GM21825 (cell line): Measurements from ENCODE around the gene CAD.
"Not testable (repeated sequence)": the region's sequence is repeated elsewhere in the genome, so short reads cannot be mapped to it uniquely, and the experiment has no call there.

Source experiments
- ATAC-seq: cut with Tn5 transposase; IDR thresholded peaks from one replicate; pipeline ENCODE4 v1.9.1; 2021; ENCODE audit warnings: mild to moderate bottlenecking, moderate library complexity; ENCODE audit not compliant: unreplicated experiment

Gene CAD

DNA sequence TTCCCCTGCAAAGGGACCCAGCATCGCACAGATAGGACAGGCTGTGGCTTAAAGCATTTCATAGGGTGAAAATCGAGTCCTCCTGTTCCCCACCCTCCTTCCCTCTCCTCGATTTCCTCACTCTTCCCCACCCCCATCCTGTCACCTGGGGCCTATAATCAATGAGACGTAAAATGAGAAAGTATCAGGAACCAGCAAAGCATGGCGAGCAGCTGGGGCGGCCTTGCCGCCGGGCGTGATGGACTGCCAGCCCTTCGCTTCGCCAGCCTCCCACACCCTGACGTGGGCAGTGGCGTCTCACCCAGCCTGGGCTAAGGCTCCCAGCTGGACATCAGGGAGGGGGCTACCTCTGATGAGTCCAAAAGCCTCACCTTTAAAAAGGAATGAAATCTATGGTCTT is 34.6 kb downstream of the CAD start:
- no peak for ATAC-seq

DNA sequence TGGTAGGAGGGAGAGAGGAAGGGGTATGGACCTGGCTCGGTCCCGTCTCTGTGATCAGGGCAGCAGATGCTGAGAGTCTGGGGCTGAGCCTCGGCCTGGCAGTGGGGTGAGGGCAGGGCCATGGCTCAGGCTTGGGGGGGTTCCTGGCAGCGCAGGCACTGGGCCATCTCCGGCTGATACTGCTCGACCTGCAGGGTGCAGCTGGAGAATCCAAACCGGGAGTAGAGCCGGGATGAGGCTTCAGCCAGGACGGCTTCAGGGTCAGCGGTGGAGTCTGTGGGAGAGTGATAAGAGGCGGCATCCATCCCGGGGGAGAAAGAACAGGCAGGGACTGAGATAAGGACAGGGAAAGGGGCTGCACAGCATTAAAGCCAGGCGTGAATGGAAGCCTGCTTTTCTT is 38.0 kb downstream of the CAD start:
- no peak for ATAC-seq

DNA sequence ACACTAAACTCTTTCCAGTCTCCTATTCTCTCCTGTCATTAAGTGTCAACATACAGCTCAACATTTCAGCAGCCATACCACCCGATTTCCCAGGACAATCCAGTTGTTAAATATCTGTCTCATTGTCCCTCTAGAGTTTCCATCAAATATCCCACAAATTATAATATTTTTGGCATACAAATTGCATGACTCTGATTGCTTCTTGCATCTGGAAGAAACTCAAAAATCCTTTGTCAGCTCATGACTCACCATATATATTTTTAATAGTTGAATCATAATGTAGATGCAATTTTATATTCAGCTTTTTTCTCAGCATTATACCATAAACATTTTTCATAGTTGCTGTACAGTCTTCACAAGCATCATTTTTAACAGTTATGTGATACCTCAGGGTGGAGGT is 38.5 kb downstream of the CAD start:
- no peak for ATAC-seq

DNA sequence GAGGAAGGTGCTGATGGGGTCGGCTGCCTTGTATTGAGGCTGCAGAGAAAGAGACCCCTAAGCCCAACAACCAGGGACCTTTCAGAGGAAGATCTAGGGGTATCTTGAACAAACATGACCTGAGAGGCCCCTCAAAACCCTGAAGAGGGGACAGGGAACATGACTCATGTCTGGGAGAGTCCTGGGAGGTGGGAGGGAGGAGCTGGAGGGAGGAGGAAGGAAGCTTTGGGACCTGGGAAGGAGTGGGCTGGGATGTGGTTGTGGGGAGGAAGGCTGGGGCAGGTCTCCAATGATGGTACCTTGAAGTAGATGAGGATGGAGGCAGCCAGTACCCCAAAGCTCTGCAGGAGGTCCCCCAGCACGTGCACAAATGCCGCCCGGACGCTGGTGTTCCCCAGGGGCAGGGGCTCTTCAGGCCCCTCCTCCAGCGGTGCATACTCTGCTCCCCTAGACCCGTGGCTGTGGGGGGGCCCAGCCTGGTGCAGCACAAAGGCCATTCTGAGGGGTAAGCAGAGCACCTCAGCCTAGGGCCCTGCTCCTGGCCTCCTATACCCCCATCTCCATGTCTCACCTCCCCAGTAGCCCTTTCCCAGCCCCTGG is 39.8 kb downstream of the CAD start:
- no peak for ATAC-seq

DNA sequence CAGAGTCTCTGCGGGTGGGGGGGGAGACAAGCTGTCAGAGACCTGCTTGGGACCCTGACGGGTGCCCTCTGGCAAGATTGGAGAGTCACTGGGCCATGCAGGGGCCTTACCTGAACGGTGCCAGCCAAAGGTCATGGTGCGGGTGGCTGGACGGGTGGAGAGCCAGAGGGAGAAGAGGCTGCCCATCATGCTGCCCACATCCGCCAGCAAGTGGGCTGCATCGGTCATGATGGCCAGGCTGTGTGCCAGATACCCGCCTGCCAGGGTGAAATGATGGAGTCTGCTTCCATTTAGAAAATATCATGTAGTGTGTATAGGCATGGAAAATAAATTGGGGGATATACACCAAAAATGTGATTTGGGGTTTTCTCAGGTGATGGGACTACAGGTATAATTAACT is 40.9 kb downstream of the CAD start:
- no peak for ATAC-seq

DNA sequence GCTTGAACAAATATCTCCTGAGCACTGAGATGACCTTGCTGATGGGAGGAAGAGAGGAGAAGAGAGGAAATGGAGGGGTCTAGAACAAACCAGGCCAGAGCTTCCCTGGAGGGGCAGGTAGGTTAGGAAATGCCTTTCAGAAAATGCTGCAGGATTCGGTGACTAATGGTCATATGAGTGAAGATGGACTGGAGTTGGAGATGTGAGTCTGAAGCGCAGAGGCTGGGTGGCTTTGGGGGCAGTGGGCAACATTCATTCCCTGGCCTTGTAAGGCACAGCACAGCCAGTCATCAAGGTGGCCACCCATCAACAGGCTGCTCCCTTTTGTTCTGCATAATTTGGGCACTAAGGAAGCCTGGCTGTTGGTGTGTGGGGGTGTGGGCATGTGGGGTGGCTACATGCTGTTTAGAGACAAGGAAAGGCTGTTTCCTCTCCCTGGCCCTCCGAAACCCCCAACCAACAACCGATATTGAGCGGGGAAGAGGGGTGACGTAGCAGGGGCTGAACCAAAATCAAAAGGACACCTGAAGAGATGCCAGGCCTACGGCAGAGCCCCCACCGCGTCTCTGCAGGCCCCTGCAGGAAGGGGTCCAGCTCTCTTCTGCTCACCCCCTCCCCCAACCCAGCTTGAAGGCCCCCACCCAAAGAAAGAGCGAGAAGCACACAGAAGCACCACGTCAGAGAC is 44.2 kb downstream of the CAD start:
- no peak for ATAC-seq

DNA sequence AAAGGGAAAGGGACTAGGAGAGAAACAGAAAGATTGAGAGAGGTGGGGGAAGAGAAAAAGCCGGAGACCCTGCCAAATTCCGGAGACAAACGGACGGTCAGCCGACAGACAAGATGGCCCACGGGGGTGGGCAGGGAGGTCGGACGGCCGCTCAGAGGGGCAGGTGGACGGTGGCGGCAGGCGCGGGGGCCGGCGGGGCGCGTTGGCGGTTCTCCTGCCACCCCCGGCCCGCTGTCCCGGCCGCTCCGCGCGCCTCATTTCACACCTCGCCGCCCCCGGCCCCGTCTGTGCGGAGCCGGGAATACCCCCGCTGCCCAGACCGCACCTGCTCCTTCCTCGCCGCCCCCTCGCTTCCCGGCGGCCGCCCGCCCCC is 44.7 kb downstream of the CAD start:
- no peak for ATAC-seq

DNA sequence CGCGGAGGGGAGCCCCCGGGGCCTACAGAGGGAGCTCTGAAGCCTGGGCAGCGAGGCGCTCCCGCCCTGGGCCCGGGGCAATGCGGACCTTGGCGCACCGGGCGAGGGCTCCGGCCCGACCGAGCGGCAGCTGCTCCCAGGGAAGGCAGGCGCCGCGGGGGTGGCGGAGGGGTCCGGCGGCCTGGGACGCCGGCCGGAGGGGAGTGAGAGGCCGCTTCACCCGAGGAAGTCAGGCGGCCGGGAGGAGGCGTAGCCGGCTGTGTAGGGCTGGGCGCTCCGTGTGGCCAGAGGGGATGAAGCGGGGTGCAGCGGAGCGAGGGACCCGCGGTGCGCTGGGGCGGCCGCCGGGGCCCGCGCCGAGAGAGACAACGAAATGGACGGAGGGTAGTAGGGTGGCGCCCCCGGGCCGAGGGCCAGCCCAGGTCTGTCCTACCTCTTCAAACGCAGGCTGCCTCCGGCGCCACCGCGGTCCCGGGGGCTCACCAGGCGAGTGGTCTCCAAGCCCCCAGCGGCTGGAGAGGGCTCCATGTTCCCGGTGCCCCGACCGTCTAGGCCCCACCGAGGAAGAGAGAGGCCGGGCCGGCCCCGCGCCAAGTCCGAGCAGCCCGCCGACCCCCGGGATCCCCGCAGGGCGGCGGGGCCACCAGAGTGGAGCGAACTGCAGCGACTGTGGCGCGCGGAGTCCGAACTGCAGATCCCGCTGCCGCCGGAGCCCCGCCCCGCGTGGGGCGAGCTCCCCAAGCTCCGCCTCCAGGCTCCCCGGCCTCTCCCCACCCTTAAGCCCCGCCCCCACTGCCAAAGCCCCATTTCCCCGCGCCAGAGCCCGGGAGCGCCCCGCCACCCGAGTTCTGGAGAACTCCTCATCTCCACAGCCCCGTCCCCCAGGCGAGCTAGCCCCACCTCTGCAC is 45.5 kb downstream of the CAD start, which contains the start of gene SLC30A3:
Gene SLC30A3, minus strand, starts transcription at position 669 of the 908 bp plus-strand sequence. Its CDS starts 141 bp downstream, at position 528.
- peak; percentile 34 for ATAC-seq

DNA sequence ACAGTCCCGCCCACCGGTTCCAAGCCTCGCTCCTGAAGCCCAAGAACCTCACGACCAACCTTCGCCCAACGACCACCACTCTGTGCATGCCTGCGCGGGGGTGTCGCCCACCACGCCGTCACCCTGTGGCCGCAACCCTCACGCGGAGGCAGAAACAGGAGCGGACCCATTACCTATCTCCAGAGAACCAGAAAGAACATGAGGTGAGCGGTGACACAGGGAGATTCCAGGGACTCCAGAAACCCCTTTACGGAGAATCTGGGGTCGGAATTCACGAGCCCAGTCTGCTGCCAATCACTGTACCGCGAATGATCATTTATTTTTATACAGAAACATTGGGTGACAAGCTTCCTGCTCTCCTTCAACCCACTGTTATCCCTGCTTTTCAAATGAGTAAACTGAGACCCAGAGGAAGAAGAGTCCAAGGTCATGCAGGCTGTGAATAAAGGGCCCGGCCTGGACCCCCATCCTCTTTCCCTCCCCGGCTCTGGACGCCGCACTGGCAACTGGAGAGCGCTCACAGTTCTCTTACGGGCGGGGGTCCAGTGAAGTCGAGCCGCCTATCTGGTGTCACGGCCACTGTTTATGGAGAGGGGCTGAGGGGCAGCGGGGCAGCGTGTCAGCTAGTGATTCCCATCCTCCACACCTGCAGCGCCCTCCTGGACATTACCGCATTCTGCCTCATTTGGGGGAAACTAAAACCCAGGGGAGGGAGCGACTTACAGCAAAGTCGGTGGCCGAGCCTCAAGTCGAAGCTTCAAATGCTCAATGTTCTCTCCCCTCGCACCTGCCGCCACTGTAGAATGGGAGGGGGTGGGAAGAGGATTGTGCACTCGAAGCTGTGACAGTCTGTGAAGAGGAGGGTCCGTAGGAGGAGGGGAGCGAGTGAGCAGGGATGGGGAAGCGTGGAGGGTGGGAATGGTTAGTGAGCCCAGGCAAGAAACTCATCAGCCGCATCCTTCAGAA is 46.4 kb downstream of the CAD start:
- no peak for ATAC-seq

DNA sequence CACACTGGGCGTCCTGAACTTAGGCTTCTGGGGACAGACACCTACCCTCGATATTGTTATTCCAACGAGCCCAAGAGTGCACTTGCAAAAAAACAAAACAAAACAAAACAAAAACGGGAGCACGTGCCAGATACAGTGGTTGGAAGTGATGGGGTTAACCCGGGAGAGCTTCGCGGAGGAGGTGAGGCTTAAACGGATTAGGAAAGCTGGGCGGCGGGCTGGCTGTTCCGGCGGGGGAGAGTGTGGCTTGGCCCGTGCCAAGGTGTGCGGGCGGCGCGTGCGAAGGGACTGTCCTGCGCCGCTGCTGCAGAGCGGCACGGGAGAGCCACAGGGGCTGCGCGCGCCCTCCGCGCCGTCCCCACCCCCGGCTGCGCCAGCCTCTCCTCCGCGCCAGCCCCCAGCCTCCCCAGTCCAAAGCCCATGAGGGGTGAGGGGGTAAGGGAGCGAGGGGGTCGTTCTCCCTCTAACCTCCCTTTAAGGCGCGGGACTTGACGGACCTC is 47.1 kb downstream of the CAD start:
- ATAC-seq, result no peak

DNA sequence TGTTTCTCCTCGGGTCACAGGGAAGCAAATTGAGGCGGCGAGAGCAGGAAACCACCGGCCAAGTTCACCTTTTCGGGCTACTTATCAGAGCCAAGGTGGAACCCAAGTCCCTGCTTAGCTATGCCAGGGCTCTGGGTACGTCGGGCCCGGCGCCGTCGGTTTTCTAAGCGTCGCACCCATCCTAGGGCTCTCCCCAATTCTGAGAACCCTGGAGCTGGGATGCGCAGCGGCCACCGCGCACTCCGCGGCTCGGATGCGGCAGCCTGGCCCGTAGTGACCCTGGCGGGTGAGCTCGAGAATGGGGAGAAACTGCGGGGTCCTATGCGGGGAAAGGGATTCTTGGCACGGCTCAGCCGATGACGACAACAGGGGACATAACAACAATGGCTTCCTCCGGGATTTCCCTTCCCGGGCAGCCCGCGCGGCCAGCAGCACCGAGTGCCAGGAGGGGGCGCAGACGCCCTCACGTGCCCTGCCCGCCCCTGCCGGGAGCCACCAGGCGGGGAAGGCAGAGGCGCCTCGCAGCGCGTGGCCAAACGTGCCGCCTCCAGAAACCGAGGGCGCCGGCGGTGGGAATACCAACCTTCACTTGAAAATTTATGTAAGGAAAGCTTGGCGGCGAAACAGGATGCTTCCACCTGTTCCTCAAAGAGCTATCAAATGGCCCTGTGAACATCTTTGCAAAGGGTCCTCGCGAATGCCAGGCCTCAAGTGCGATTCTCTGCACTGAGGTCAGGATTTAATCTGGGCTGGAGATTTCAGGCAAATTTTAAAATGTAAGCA is 47.8 kb downstream of the CAD start:
- no peak for ATAC-seq

DNA sequence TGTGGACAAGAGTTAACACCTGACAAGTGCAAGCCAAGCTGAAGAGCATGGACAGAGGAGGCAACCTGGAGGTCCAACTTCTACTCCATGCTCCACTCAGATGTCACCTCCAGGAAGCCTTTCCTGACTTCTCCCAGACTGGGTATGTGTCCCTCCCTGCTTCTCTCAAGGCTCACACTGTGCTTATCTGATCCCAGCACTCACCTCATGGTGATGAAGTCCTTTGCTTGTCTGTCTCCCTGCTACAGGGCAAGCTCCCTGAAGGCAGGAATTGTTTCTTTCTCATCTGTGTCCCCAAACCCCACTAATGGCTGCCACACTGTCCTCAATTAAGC is 48.3 kb downstream of the CAD start:
- ATAC-seq, result no peak

DNA sequence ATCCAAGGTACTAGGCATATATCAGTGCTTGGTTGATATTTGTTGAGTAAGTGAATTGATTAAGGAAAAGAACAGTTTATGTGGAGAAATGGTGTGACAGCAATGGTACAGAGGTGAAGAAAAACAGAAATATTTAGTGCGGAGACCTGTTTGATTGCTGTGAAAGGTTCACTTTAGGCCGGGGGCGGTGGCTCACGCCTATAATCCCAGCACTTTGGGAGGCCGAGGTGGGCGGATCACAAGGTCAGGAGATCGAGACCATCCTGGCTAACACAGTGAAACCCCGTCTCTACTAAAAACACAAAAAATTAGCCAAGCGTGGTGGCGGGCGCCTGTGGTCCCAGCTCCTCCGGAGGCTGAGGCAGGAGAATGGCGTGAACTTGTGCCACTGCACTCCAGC is 51.1 kb downstream of the CAD start:
- ATAC-seq, result not testable (repeated sequence)

DNA sequence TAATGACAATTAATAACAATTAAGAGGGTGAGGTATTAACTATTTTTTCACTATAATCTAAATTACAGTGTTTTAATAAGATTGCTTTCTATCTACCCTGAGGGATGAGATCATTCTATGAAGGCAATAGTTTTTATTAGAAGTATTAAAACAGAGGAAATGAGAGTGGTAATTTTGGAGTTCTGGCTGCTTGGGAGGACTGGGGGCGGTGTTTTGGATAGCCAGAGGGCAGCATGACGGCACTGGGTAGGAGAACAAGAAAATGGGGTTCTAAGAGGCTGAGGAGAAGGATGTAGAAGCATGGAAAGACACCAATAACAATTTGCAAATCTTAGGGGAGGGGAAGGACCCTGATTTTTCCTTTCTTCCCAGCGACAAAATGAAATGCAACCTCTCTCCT is 53.0 kb downstream of the CAD start:
- no peak for ATAC-seq

DNA sequence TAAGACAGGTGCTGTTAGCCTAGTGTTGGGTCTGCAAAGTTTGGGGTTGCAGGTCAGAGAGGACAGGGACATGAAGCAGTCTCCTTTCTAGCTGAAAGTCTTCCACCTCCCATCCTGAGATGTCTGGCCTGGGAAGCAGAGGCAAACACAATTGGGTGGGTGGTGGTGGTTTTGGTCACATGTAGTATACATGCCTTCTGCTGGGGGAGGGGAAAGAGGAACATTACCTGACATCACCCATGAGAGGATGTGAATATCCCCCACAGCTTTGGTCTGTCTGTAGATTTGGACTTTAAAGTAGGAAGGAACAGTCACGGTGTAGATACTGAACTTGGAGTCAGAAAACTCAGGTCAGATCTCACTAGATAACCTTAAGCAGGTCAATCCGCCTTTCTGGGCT is 53.5 kb downstream of the CAD start:
- ATAC-seq, result no peak

DNA sequence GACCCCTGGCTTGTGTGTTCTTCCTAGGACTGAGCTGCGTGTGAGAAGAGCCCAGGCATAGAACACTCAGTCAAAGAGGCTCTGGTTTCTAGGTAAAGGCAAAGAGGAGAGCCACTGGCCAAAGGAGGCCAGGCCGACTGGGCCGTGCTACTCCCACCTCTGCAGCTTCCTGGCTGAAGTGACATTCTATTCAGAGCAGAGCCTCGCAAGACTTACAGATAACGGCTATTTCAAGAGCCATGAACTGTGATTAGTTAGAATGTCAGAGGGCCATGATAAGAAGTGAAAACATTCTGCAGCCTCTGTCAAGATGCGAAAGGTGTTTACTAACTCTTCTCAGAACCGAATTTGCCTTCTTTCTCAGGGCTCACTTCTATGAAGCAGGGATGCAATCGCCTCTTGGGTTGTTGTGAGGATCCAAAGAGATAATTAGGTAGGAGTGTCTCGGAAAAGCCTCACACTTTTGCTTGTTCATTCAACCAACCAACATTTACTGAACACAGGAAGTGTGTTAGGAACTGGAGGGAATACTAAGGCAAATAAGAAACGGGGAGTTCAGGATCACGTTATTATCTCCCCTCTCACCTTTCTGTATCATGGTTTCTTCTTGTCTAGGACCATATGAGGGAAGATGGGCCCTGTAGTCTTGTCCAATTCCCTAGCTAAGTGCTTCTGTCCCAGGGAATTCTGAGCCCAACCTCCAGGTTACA is 54.6 kb downstream of the CAD start:
- no peak for ATAC-seq

DNA sequence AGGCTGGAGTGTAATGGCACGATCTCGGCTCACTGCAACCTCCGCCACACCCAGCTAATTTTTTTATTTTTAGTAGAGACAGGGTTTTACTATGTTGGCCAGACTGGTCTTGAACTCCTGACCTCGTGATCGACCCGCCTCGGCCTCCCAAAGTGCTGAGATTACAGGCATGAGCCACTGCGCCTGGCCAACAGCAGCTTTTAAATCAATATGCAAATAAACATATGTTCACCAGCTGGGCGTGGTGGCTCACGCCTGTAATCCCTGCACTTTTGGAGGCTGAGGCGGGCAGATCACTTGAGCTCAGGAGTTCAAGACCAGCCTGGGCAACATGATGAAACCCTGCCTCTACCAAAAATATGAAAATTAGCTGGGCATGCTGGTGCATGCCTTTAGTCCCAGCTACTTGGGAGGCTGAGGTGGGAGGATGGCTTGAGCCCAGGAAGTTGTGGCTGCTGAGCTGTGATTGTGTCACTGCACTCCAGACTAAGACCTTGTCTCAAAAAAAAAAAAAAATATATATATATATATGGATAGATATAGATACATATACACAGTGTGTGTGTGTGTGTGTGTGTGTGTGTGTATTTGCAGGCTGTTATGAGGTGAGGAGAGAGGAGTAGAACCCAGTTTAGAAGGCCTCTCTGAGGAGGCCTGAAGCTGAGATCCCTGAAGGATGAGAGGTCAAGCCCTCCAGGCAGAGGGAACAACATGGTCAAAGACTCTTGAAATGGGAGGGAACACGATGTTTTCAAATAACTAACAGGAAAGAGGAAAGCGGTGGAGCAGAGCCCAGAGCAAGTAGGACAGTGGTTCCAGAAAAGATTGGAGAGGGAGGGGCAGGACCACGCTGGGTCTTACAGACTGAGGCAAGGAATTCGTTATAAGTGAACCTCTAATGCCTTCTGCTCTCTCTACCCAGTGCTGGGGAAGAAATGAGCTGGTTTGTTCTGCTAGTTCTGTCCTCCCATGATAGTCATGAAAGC is 55.7 kb downstream of the CAD start:
- ATAC-seq, result not testable (repeated sequence)
